NCI-H187 treated with DMSO at 0.1 percent for 48 hours (cell line): ENCODE measurements around the gene AKR1C8.

Experiments used
- DNase-seq: peaks from one replicate; lab custom pipeline; 2025; lab: John Stamatoyannopoulos, UW

Gene AKR1C8

DNA sequence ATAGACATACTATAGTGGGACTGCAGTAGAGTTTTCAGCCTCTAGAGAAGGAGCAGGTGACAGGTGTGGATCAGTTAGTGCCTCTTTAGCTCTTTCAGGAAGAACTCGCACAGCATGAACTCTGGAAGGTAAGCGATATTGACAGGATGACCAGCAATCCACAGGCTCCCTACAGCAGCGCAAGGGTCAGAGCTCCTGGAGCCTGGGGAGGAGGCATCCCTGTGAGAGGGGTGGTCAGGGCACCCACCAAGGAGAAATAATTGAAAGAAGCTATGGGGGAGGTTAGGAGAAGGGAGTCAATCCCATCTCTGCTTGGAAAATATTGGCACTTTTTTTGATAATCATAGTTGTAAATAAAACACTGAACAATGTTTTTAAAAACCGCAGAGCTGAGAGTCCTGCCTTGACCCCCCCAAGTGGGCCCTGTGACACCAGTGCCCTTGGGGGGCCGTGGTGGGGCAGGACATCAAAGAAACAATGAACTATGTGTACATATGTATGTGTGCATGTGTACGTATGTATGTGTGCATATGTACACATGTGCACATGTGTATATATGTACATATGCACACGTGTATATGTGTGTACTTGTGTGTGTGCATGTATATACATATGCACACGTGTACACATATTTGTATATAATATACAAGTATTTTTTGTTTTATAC, 77.0 kb downstream of the AKR1C8 start:
- no peak for DNase-seq

DNA sequence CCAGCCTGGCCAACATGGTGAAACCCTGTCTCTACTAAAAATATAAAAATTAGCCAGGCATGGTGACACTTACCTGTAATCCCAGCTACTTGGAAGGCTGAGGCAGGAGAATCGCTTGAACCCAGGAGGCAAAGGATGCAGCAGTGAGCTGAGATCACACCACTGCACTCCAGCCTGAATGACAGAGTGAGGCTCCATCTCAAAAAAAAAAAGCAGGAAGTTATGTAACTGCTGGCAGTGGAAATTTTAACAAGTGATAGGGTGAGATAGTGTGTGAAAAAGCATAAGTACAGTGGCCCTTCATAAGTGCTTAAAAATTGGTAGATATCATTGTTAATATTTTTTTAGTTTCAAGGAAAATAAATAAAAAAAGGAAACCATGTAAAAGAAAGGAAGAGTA, 78.4 kb downstream of the AKR1C8 start:
- no peak for DNase-seq

GRCh38 chr10:5105626-5106025, 79.3 kb downstream of the AKR1C8 start:
- DNase-seq: no peak
